Muscle of arm (tissue), 12 donors: ENCODE measurements around the gene CCBE1. TPM values are rescaled to one million over a fixed set of nuclear protein-coding genes. Genes with fewer than 3 reads are reported as not detected.

ENCODE experiments used
- DNase-seq: peaks from one replicate; pipeline ENCODE4 v3.0.0-alpha.2; 2013
- polyA plus RNA-seq, 12 donors: library from polyadenylated mRNA; unstranded; fragments of 120-200 nt; gene quantifications; one replicate each; pipeline ENCODE4 v1.2.1, GENCODE V29; 2013; ENCODE audit not compliant: insufficient read length in 12 of 12

Gene CCBE1
- polyA plus RNA-seq, 12 donors = 2.8 to 13.7 (median 4.2) TPM; not detected in 2

DNA sequence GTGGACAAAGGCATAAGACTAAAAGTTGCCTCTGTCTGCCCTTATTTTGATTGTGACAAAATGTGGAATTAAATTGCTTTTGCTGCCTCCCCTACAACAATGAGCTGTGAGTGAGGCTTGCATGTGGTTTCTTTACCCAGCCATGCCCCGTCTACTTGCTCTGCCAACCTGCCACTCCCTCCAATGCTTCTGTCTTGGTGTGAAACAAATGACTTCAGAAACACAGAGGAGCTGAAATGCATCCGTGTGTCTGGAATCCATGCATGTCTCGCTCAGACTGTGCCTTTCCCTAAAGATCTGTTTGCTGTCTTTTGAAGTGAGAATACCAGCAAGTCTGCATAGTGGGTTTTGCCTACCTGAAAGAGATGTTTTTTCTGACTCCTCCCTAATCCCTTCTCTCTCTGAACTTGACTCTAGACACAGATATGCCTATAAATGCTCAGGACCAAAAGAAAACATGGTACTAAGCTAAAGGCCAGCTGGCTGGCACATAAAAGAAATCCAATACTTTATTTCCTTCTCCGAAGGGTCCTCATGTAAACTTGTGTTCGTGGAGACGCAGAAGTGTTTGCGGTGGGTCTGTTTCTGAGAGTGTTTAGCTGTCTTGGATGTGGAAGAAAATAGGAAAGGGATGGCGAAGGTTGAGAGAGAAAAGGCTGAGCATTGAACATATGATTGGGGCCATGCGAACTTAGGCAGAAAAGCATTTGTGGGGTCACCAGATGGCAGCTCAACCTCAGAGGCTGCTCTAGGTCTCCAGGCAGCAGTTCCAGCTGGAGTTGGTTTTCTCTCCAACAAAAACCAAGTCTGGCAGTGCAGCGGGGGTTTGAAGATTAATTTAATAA, 120.5 kb downstream of the CCBE1 start:
- DNase-seq = no peak

DNA sequence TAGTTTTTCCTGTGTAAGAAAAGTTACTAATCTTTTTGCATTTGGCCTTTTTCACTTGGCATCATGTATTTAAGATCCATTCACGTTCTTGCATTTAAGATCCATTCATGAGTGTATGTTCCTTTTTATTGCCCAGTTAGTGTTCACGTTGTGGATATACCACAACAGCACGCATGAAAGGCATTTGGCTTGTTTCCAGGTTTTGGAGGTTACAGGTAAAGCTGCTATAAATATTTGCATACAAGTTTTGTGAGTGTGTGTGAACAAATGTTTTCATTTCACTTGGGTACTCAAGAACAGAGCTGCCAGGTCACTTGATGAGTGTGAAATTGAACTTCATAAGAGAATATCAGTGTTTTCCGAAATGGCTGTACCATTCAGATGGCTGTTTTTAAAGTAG, 121.2 kb downstream of the CCBE1 start:
- DNase-seq = no peak

- no peak for DNase-seq
Observed at GRCh38 chr18:59573962-59574361, 123.3 kb downstream of the CCBE1 start.

DNA sequence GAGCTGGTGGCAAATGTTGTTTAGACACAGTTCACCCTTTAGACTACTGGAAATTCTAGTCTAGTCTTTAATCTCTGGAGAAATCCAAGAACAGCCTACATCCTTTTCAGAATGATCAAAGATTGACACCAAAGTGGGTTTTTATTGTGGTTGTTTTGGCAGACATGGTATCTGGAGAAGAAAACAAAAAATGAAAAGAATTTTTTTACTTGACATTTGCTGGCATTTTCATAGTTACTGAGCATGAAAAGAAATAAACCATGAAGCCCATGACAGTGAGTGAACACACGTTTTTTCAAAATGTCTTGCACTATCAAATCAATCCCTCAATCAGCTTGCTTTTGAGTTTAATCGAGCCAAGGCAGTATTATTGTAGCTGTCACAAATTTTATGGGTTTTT, 125.3 kb downstream of the CCBE1 start:
- DNase-seq = no peak

DNA sequence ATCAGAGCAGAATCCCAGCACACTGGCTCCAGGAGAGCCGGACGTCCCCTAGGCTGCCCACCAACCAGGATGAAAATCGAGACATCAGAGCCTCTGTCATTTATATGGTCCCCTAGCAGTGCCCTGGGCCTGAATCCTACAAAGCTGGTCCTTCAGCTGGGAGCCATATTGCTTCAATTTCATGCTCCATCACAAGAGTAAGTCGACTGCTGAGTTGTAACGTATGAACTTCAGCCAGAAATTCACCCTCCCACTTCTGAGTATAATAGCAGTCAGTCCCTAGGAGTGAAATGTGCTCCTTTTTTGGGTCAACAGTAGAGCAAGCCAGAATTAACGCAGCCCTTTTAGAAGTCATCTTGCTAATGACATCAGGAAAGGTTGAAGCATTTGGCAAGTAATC, 126.4 kb downstream of the CCBE1 start:
- DNase-seq = no peak

DNA sequence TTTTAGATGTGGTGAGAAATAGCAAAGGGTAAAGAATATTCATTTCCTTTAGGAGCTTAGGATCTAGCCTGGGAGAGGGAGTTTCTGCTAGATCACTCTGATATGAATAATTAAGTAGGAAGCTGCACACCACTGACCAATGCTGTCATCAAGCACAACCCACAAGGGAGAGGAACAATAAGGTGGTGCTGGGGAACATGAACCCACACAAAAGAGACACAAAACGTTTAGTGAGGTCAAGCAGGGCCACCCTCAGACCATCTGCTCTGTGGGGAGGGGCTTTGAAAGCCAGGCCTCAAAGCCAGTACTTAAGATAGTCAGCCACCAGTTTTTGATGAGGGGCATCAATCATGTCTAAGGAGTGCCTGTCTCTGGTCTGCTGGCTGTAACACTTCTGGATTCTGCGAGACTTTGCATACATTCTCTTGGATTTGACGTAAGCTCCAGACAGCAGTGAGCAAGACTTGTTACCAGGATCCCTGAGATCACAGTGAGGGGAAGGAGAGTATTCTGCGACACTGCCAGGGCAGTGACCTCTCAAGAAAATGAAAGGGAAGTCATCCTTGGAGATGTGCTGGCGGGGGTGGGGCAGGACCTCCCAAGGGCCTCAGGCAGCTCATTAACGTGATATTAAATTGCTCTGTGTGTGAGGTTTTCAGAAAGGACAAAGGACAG, 127.0 kb downstream of the CCBE1 start:
- DNase-seq = no peak

- DNase-seq = no peak
Observed at GRCh38 chr18:59569390-59569791, 127.8 kb downstream of the CCBE1 start.

GRCh38 chr18:59567431-59567830, 129.8 kb downstream of the CCBE1 start:
- DNase-seq = no peak

GRCh38 chr18:59566533-59566971, 130.7 kb downstream of the CCBE1 start:
- no peak for DNase-seq

DNA sequence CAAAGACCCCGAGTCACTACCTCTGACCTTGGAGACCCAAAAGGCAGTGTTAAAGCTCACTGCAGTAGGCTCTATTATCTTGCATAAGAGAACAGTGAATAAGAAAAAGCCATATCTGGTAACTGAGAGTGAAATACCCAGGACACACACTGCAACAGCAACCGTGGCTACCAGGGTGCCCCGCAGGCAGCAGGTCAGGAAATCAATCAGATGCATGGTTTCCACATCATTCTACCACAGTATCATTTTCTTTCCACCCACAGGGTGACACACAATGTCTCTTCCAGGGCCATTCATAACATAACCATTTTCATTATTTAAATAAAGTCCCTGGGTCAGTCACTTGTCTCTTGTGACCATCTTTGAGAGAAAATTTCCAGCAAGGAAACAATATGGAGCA, 131.3 kb downstream of the CCBE1 start:
- DNase-seq = no peak

DNA sequence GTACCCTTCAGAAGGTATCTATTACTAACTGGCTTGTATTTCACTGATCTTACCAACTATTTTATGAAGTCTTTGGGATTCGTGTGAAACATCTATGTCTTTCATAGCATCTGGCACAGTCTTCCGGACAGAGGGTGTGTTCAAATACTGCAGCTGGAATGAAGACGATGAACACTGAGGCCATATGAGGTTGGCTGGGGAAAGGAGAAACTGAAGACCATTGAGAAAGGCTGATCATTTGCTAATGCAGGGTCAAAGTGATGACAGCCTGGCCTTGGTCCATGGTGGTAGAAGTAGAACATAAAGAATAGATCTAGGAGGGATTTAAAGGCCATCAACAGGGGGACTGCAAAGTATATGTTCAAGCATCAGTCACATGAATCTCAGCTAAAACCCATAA, 132.7 kb downstream of the CCBE1 start:
- DNase-seq = no peak

DNA sequence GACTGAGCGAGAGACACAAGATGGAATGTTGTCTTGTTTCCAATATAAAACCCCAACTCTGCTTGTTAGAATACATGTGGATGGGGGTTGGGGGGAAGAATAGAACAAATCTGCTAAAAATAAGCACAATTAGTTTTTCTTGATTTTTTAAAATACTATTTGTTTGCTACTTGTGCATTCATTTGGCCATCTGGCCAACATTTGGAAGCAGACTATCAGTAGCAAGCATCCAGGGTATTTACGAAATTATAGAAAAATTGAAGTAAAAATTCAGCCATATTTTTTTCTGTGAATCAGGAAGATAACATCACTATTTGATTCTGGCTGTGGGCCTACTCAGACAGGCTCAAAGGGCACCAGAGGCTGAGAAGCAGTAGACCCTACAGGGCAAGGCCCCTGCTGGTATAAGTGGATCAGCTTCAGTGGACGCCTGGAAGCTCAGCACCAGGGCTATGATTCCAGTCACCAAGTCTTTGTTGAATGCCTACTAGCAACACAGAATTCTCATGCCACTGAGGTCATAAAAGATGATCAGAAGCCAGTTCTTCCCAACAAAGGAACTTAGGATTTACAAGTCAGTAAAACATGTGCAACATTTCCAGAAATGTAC, 133.9 kb downstream of the CCBE1 start:
- DNase-seq = no peak

GRCh38 chr18:59562751-59563150, 134.5 kb downstream of the CCBE1 start:
- no peak for DNase-seq

DNA sequence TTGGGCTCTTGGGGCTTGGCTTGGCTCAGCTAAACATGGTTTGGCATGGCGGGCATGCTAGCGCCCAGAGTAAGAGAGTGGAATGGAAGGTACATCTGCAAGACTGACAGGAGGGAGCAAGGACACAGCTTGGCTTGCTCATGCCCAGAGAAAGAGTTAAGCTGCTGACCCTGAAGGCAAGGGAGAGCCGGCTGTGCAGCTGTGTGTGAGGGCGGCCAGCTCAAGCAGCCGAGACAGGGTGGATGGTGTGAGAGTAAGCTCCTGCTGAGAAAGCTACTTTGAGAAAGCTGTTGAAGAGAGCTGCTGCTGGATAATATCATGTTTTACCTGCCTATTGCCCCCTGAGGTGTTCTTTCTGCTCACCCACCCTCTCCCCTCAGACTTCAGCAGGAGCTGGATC, 135.6 kb downstream of the CCBE1 start:
- no peak for DNase-seq

DNA sequence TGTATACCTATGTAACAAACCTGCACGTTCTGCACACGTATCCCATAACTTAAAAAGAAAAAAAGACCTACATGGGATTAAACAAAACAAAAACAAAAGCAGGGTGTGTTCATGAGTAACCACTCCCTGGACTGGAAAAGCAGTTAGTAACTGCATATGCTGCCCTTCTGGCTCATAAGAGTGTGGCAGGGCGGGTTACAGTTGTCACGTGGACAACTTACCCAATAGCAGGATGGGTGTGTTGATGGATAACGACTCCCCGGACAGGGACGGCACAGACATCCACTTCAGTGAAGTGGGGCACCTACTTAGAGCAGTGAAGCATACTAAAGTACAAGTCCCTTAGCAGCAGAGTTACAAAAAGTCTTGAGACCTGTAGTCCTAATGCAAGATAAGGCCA, 136.7 kb downstream of the CCBE1 start:
- no peak for DNase-seq

DNA sequence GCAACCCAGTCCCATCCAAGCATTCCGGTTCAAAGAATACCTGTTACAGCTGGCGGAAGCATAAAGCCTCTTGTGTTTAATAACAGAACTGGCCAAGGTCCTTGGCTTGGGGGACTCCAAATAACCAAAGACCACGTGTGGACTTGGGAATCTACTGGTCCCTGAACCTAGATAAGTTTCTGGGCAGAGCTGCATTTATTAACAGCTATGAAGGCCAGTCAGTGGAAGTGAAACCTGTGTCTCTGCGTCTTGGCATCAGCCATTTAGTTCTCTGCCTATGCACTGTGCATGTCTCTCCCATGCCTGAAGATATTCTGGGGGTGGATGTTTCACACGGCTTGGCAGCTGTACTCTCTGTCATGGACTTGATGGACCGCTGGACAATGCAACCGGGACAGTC, 137.7 kb downstream of the CCBE1 start:
- no peak for DNase-seq

- DNase-seq = no peak
Observed at GRCh38 chr18:59555995-59556659, 141.1 kb downstream of the CCBE1 start.

DNA sequence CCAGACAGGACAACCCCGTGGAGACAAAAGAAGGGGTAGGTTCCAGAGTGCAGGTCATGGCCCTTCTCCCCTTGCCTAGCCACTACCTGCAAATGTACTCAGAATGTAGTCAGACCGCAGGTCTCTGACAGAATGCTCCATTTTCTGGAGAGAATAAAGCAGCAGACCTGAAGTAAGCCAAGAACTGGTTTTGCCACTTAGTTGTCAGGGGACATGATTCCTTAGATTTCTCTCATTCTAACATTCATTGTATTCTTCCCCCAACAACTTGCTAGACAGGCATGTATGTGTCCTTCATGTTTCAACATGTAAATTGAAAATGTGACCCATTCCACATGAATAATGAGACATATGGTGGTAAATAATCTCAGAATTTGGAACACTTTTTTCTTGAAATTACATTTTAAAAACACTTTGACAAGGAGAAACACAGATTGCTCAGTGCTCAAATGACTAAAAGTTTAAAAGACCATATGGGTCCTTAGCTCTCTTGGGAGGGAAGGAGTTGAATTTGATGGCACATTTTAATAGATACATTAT, 142.4 kb downstream of the CCBE1 start:
- DNase-seq = no peak

DNA sequence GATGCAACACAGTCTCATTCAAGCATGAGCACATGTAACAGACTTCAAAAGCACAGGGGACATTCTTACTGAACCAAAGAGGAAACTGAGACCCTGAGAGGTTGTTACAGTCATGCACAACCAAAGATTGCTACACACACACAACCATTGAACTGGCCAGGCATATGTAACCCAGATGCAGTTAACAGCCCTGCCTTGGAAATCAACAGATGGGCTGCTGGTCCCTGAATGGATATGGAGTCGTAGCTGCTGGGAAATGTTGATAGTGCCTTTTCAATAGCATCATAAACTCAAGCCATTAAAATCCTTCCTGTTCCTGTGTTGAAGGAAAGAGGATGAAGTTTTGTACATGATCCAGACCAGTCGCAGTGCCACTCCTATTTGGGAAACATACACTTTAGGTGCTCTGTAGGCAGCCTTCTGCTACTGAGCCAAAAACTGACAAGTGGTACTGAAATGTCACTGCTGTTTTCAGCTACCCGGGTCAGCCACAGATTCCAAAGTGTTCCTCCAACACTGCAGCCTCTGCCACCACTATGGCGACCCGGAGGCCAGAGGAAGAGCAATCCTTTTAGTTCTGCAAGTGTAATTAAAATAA, 143.9 kb downstream of the CCBE1 start:
- no peak for DNase-seq

- DNase-seq = no peak
Observed at GRCh38 chr18:59551902-59552635, 145.2 kb downstream of the CCBE1 start.

- no peak for DNase-seq
Observed at GRCh38 chr18:59550174-59550516, 147.1 kb downstream of the CCBE1 start.
